Fibroblast of the aortic adventitia (primary cell): ENCODE data around the gene ANXA1. TPM values are rescaled to one million over a fixed set of nuclear protein-coding genes. Genes with fewer than 3 reads are reported as not detected.

Experiments used
- DNase-seq: peaks from one replicate; pipeline ENCODE4 v3.0.0-alpha.2; 2010; ENCODE audit warnings: low read depth
- H3K4me3 ChIP-seq: 2 replicates; pipeline ENCODE4 v1.5.1; 2011; ENCODE audit warnings: low read depth, mild to moderate bottlenecking, control low read depth, low read length, moderate library complexity
- CTCF ChIP-seq: IDR thresholded peaks from 2 replicates; pipeline ENCODE4 v1.5.1; 2011; ENCODE audit warnings: mild to moderate bottlenecking, low read length, control low read depth, inconsistent platforms; ENCODE audit not compliant: insufficient read depth
- total RNA-seq: library from RNA; depleted of rRNA; stranded (reverse); fragments of >200 nt; gene quantifications from 2 replicates; pipeline ENCODE4 v1.2.3, GENCODE V29; 2012; ENCODE audit warnings: low replicate concordance

The ANXA1 gene
- total RNA-seq, 1 donor: 923 TPM

- no peak for DNase-seq
- H3K4me3 ChIP-seq: no peak overlapping the region
- peak; percentile 8 for TF ChIP-seq CTCF
Measured at GRCh38 chr9:73162987-73163768, 11.5 kb downstream of the ANXA1 start.

GRCh38 chr9:73165911-73166310 is 14.2 kb downstream of the ANXA1 start:
- no peak for TF ChIP-seq CTCF
- no peak overlapping the region for H3K4me3 ChIP-seq
- no peak for DNase-seq

GRCh38 chr9:73166468-73166867 is 14.8 kb downstream of the ANXA1 start:
- TF ChIP-seq CTCF: no peak
- no peak for DNase-seq
- H3K4me3 ChIP-seq: no peak overlapping the region

- H3K4me3 ChIP-seq: no peak overlapping the region
- DNase-seq: no peak
- no peak for TF ChIP-seq CTCF
Measured at GRCh38 chr9:73167614-73168013, 15.9 kb downstream of the ANXA1 start.

- no peak for DNase-seq
- no peak overlapping the region for H3K4me3 ChIP-seq
- no peak for TF ChIP-seq CTCF
Measured at GRCh38 chr9:73168298-73168934, 16.8 kb downstream of the ANXA1 start.

- TF ChIP-seq CTCF: no peak
- H3K4me3 ChIP-seq: no peak overlapping the region
- no peak for DNase-seq
Measured at GRCh38 chr9:73170185-73170957, 18.7 kb downstream of the ANXA1 start.
